Cardiac septum (tissue), 1 donor: ENCODE measurements around the gene ANAPC2. TPM values are rescaled to one million over a fixed set of nuclear protein-coding genes. Genes with fewer than 3 reads are reported as not detected.

Experiments used
- DNase-seq: peaks from one replicate; pipeline ENCODE4 v3.0.0-alpha.2; 2020; ENCODE audit warnings: low spot score
- intact Hi-C: fragments of 100-400 bp; cut with DNase I; formaldehyde crosslinking; loops from one replicate; pipeline ENCODE4 v1.14.0; 2022
- total RNA-seq: library from RNA; stranded (reverse); fragmentation: NEBNext Ultra II Directional; extraction: Animal tissue kit (Norgen Biotek cat#: 25700); gene quantifications from one replicate; pipeline ENCODE4 v1.2.1, GENCODE V29; 2021
- donor health status: DM: no; HTN: no; CAD: no.

Gene ANAPC2
- total RNA-seq, 1 donor from 2014 or later: 32.5 TPM

DNA sequence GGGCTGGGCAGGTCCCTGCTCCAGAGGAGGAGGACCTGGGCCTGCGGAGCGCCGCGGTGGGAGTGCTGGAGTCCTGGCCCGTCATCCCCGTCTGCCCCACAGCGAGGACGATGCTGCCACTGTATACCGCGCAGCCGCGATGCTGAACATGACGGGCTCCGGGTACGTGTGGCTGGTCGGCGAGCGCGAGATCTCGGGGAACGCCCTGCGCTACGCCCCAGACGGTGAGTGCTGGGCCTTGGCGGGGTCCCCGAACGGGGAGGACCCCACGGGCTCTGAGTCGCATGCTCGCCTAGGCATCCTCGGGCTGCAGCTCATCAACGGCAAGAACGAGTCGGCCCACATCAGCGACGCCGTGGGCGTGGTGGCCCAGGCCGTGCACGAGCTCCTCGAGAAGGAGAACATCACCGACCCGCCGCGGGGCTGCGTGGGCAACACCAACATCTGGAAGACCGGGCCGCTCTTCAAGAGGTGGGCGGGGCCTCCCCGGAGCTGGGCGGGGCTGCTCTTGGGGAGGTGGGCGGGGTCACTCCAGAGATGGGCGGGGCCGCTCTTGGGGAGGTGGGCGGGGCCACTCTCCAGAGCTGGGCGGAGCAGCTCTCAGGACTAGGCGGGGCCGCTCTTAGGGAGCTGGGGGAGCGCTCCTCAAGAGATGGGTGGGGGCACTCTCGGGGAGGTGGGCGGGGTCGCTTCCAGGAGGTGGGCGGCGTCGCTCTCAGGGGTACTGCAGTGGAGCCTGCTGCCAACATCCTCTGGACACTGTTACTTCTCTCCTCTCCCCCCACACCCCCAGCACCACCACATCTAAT is 31.6 kb downstream of the ANAPC2 start:
- no peak for DNase-seq
- intact Hi-C loops: no loop called here

DNA sequence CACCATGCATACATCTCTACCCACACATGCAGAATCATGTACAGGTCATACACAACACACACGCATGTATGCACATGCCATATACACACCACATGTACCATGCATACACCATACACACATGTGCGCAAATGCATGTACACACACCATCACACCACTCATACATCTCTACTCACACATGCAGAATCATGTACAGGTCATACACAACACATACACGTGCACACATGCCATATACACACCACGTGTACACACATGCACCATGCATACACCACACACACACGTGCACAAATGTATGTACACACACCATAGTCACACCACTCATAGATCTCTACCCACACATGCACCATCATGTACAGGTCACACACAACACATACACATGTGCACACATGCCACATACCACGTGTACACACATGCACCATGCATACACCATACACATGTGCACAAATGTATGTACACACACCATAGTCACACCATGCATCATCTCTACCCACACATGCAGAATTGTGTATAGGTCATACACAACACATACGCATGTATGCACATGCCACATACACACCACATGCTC is 35.4 kb downstream of the ANAPC2 start:
- DNase-seq: no peak
- intact Hi-C loops: no loop called here

DNA sequence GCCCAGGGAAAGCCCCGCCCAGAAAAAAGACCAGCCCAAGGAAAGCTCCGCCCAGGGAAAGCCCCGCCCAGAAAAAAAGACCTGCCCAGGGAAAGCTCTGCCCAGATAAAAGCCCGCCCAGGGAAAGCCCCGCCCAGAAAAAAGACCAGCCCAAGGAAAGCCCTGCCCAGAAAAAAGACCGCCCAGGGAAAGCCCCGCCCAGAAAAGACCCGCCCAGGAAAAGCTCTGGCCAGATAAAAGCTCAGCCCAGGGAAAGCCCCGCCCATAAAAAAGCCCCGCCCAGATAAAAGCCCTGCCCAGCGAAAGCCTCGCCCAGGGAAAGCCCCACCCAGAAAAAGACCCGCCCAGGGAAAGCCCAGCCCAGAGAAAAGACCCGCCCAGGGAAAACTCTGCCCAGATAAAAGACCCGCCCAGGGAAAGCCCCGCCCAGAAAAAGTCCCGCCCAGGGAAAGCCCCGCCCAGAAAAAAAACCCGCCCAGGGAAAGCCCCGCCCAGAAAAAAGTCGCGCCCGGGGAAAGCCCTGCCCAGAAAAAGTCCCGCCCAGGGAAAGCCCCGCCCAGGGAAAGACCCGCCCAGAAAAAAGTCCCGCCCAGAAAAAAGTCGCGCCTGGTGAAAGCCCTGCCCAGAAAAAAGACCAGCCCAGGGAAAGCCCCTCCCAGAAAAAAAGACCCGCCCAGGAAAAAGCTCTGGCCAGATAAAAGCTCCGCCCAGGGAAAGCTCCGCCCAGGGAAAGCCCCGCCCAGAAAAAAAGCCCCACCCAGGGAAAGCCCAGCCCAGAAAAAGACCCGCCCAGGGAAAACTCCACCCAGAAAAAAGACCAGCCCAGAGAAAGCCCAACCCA is 37.5 kb downstream of the ANAPC2 start:
- intact Hi-C loops: no loop called here
- no peak for DNase-seq

DNA sequence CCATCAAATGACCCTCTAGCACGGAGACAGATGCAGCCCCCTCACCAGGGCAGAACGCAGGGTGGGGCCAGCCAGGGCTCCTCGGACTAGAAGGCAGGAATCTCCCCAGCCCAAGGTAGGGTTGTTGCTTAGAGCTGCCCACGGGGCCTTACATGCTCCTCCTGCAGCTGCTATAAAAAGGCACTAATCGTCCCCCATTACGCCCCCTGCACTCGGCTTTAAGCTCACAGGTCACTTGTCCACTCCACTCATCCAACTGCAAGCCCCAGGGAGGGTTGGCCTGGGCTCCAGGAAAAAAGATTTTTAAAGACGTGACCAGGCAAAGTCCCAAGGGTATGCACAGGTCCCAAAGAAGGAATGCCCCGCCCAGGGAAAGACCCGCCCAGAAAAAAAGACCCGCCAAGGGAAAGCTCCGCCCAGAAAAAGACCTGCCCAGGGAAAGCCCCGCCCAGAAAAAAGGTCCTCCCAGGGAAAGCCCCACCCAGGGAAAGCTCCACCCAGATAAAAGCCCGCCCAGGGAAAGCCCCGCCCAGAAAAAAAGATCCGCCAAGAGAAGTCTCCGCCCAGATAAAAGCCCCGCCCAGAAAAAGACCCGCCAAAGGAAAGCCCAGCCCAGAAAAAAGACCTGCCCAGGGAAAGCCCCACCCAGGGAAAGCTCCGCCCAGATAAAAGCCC is 38.3 kb downstream of the ANAPC2 start:
- intact Hi-C loops: no loop called here
- DNase-seq: no peak

DNA sequence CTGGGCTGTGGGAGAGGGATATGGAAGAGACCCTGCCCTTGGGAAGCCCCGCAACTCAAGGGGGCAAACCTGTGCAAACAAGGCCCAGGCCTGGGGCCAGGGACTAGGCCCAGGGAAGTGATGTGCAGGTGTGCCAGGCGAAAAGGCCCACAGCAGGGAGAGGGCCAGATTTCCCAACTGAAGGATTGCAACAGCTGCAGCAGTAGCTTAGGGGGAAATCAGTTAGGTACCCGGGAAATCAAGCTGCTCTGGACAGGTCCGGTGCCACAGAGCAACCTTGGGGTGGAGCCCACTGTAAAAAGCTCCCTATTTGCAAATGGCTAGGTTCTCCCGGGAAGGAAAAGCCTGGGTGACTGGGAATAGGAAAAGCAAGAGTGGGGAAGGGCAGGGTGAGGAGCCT is 39.0 kb downstream of the ANAPC2 start:
- intact Hi-C loops: no loop called here
- no peak for DNase-seq

DNA sequence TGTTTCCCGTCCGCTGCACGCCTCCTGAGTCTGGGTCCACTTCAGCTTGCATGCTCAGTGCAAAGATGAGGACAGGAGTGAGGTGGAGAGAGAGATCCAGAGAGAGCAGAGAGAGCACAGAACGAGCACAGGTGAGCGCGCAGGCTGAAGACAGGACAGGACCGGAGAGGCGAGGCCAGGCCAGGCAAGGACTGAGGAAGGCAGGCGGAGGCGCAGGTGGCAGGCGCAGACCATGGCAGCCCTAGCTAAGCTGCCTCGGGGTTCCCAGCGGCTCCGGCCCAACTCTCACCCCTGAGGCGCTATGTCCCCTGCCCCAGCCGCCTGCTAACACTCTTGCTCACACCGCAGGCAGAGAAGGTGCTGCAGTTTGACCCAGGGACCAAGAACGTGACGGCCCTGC is 39.7 kb downstream of the ANAPC2 start:
- intact Hi-C loops: no loop called here
- DNase-seq: no peak

DNA sequence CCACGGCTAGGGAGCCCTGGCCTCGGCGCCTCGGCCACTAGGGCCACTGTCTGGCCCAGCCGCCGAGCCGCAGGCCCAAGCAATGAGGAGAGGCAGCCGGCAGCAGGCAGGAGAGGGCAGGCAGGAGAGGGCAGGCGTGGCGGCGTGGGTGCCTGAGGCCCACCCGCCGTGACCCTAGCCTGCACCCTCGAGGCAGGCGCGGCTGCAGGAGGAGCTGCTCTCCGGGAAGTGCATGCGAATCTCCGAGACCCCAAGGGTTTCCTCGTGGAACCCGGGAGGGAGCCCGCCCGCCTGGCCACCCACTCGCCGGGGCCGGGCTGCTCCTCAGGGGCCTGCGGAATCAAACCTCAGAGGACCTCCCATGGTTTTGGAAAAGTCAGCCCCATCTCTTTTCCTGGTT is 40.1 kb downstream of the ANAPC2 start:
- no peak for DNase-seq
- intact Hi-C loops: no loop called here

DNA sequence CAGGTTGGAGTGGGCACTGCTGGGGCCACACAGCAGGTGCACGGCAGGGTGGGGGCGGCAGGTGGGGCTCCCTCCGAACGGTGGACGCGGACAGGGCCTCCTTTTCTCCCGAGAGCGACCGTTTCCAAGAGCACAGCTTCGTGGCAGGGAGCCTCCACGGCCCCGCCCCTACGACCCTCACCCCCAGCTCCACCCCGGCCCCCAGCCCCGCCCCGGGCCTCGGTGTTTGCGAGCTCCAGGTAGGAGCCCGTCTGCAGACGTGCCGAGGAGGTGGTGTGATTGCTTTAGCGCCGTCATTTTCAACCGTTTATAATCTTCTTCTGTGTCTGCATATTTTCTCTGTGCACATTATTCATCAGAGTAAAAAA is 40.6 kb downstream of the ANAPC2 start:
- intact Hi-C loops: no loop called here
- DNase-seq: no peak

DNA sequence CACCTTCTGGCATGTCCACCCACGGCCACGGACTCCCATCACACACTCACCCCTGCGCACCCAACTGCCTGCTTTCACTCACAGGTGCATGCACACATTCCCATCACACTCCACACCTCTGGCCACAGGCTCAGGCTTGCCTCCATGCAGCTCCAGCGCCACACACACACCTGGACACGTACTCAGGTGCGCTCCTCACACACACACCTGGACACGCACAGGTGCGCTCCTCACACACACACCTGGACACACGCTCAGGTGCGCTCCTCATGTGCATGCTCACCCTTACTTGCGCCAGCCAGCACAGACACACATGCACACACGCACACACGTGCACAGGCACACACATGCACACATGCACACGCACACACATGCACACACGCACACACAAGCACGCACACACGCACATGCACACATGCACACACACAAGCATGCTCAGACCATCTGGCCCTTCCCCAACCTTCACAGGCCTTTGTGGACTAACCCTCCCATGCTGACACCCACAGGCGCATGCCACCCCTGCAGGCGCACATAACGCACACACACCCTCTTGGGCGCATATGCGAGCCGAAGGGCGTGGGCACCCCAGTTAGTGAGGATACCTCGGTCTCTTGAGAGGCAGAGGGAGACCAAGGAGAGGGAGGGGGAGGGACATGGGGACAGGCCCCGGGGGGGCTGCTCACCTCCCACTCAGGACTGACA is 41.1 kb downstream of the ANAPC2 start:
- intact Hi-C loops: no loop called here
- no peak for DNase-seq

DNA sequence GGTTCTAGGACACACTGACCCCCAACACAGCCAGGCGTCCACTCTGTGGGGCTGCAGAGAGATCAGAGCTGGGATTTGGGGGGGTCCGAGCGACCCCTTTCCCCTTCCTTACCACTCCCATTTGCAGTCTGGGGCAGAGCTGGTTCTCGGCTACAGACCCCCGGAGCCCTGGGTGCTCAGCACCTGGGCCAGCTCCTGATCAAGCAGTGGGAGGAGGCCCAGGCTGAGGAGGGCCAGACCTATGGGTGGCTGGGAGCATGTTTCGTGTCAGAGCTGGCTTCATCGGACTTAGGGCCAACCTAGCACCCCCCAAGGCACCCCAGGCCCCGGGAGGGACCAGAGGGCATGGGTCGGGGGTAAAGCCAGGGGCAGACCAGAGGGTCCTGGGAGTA is 41.8 kb downstream of the ANAPC2 start:
- intact Hi-C loops: no loop called here
- DNase-seq: no peak

DNA sequence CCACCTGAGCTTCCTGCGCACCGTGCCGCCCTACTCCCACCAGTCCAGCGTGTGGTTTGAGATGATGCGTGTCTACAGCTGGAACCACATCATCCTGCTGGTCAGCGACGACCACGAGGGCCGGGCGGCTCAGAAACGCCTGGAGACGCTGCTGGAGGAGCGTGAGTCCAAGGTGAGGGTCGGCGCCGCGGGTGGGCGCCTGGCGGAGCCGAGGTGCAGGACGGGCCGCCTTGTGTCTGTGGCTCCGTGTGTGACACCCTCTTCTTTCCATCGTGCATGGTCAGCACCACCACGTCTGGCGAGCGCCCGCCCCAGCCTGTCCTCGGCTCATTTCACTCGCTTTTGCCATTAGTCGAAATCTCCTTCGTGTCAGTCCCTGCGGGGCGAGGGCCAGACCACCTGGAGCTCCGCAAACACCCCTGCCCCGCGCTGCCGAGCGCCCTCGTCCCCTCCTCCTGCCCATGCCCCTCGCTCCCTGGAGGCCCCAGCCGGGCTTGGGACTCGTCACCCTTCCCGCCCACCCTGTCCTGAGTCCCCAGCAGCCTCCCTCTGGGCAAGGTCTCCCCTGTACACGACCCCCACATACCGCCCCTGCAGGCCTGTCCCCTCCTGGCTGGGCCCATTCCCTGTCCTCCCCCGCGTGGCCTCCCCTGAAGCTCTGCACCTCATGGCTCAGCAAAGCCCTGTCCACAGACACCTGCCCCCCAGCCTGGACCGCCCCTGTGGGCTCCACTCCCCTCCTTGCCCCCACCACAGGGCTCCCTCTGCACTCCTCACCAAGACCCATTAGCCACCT is 42.4 kb downstream of the ANAPC2 start:
- DNase-seq: no peak
- intact Hi-C loops: no loop called here

DNA sequence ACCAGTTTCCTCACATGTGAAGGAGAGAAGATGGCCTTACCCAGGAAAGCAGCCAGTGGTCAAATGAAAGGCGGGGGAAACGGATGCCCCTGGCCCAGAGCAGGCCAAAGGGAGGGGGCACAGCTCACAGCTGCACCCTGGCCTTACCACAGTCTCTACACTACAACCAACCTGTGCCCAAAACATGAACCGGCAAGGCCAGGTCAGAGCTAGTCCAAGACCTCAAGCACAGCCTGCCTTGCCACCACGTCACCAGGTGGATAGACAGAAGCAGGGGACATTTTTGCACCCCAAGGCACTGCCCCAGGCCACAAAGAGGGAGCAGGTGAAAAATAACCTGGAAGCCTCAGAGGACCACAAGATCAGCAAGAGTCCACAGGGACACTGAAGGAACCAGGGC is 44.9 kb downstream of the ANAPC2 start:
- DNase-seq: no peak

DNA sequence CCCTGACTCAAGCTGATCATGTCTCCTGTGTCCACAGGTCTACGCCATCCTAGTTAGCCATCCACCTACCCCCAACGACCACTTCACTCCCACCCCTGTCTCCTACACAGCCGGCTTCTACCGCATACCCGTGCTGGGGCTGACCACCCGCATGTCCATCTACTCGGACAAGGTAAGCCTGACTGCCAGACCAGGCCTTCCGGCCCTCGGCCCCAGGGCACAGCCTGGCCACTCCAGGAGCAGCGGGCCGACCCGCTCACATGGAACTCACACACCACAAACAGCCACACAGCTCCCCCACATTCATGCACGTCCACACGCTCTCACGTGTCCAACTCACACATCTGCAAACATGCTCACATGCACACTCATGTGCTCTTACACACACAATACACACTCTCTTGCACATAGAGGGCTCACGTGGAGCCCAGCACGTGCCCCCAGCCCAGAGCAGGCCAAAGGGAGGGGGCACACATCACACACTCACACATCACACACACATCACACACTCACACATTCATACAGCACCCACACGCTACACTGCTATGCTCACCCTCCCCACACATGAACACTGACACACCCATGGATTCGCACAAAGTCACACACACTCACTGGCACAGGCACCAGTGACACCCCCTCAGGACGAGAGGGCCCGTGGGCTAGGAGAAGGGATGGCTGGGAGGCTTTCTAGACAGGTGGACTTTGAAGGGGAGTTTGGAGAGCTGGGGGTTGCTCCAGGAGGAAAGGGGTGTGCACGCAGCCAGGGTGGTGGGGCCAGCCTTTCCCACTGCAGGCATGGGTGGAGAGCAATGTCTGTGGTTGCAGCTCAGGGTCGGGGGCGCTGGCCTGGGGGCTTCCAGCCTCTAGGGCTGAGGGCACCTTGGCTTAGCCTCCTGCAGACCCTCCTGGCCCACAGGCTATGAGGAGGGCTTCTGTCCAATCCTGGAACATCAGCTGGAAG is 46.1 kb downstream of the ANAPC2 start:
- DNase-seq: no peak
- intact Hi-C loops: no loop called here

More for the DNA sequence above, 44.9 kb downstream of the ANAPC2 start:
- intact Hi-C loops: no loop called here

DNA sequence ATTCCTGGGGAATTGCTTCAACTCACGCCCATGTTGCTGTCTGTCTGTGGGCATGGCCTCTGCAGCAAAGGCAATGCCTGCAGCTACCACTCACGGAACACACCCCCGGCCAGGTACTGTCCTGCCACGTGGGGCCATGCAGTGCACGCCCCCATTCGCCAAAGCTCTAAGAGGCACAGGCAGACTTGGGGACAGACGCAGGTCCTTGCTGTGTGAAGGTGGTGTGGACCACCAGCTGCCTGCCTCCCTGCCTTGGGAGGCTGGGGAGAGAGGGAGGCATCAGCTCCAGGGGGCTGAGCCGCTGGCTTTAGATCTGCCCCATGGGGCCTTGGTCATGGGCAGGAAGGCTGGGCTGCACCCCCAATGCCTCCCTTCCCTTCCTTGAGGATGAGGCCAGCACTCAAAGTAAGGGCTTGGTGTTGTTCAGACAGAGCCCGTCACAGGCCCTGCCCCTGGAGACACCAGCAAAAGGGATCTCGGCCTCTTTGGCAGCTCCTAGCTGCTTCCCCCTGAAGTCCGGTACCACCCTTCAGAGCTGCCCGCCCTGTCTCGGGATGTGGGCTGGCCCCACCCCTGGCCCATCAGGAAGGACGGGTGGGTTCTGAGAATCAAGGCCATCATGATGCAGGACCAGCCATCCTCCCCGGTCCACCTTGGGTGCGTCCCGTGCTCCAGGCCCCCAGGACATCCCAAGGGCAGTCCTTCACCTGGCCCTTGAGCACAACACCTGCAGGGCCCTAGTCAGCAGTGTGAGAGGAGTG is 47.1 kb downstream of the ANAPC2 start:
- no peak for DNase-seq
- intact Hi-C loops: no loop called here

DNA sequence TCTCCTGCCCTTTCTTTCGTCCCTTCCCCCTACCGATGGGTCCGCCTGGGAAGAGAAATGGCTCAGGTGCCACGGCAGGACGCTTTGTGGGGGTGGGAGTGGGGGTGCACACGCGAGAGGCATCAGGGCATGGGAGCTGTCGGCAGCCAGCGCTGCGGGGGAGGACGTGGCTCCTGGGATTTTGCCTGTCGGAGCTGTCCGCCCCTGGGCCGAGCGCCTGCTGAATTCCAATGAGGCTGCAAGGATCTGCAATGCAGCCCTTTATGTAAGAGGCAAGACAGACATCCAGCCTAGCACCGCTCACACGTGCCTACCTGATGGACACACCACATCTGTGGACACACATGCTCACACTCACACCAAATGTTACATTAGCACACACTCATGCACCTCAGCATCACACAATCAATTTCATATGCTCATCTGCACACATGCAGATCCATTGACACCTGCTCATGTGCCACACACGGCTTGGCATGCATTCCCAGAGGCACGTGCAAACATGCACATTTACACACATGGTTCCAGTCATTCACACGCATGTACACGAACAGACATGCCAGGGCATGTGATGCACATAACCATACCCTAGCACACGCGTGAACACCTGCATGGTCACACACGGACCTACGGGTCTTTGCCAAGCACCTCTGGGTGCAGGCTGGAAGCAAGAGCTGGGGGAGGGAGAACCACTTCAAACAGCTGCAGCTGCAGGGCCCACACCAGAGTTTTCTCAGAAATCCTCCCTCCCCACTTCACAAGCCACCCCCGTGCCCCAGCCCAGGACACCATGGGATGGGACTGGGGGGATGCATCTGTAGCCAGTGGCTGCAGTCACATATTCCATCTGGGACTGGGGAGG is 48.0 kb downstream of the ANAPC2 start:
- intact Hi-C loops: no loop called here
- DNase-seq: no peak

DNA sequence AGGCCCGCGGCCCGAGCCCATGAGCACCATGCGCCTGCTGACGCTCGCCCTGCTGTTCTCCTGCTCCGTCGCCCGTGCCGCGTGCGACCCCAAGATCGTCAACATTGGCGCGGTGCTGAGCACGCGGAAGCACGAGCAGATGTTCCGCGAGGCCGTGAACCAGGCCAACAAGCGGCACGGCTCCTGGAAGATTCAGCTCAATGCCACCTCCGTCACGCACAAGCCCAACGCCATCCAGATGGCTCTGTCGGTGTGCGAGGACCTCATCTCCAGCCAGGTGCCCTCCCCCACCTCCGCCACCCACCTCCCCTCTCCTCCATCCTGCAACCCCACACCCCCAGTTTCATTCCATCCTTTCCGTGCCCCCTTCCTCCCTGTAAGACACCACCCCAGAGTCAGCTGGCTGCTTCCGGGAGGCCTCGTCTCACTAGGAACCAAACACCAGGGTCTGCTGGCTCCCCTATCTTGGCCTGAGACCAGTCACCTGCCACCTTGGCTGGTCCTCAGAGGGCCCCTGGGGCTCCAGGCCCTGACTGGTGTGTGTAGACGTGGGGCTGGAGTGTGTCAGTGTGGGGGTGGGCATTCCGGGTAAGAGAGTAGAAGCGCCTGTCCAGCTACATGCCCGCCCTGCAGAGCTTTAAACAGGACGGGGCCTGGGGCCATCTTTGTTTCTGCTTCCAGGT is 48.8 kb downstream of the ANAPC2 start:
- intact Hi-C loops: no loop called here
- DNase-seq: no peak
